ENCODE measurements around the gene MND1.
"Not testable (repeated sequence)": the region's sequence is repeated elsewhere in the genome, so short reads cannot be mapped to it uniquely, and the experiment has no call there.

Gene MND1

DNA sequence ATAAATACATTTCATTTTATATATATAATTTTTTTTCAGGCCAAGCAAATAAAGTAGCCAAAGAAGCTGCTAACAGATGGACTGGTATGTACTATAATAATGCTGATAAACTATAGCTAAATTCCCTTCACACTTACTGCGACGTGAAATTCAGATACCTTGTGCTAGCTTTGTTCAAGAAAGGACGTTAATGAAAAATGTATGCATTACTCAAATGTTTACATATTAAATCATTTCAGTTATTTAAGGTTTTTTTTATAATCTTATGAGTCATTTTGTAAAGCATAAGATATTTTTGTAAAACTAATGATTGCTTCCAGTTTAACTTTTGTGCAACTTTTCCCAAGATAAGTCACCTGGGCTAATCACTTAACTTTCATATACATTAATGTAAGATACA, 64.4 kb downstream of the MND1 start:
- Histone ChIP-seq H3K4me1 (ENCODE audit: insufficient read depth, low read length) (no peaks in the 10 kb centered on the region), H3K9me3 (ENCODE audit: insufficient read depth, low read depth, low read length) (no peaks in the 10 kb centered on the region), H3K4me3 (ENCODE audit: low read length) (no peak overlapping the region), H3K36me3 (ENCODE audit: insufficient read depth, low read depth, low read length) (peaks cover 19% of the 10 kb centered on the region; the same call in 1 of the 2 replicates), H3K27me3 (ENCODE audit: insufficient read depth, low read length) (no peaks in the 10 kb centered on the region), H3K9ac (ENCODE audit: low read depth, low read length) (no peak overlapping the region), H3K27ac (ENCODE audit: low read length) (no peak overlapping the region)

DNA sequence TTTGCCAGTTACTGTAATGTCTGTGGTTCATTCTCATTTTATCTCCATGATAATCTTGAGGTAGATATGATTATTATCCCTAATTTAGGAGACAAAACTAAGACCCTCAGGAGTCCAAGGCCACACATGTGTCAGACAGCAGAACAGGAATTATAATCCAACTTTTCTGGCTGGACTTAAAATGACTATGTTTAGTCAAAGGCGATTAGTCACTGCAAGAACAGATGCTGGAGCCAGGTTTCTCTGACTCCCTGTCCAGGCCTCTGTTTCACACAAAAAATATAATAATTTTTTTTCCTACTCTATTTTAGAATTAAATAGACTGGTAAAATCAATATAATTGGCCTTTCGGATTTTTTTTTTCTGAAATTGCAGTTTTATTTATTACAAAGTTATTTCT, 64.9 kb downstream of the MND1 start:
- Histone ChIP-seq H3K27me3 (ENCODE audit: insufficient read depth, low read length) (no peaks in the 10 kb centered on the region), H3K9ac (ENCODE audit: low read depth, low read length) (no peak overlapping the region), H3K4me1 (ENCODE audit: insufficient read depth, low read length) (no peaks in the 10 kb centered on the region), H3K9me3 (ENCODE audit: insufficient read depth, low read depth, low read length) (no peaks in the 10 kb centered on the region), H3K27ac (ENCODE audit: low read length) (no peak overlapping the region), H3K36me3 (ENCODE audit: insufficient read depth, low read depth, low read length) (peaks cover 19% of the 10 kb centered on the region; the same call in 1 of the 2 replicates), H3K4me3 (ENCODE audit: low read length) (no peak overlapping the region)

DNA sequence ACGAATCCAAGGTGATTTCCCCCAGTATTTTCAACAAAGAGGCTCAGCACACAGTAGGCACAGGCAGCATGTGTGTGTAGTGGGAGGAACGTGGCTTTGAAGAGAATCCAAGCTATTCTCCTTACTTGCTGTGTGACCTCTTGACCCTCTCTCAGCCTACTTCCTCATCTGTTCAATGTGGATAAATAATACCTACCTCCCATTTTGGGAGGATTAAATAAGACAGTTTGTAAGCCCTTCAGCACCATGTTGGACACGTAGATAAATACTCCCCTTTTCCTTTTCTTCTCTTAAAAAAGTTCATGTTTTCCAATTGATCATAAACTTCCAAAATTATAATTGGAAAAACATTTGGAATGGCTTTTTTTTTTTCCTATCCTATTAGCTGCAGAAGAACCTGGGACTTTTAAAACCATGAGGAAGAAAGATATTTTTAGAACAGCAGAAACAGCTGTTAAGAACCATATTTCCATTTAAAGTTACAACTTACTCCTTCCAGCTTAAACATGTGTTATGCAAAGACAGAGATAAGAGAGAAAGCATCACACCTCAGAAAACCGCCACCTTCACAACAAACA, 65.5 kb downstream of the MND1 start:
- H3K9me3 ChIP-seq (ENCODE audit: insufficient read depth, low read depth, low read length): no peaks in the 10 kb centered on the region
- H3K4me1 ChIP-seq (ENCODE audit: insufficient read depth, low read length): no peaks in the 10 kb centered on the region
- no peak overlapping the region for H3K27ac ChIP-seq (ENCODE audit: low read length)
- no peaks in the 10 kb centered on the region for H3K27me3 ChIP-seq (ENCODE audit: insufficient read depth, low read length)
- peaks cover 19% of the 10 kb centered on the region; the same call in 1 of the 2 replicates for H3K36me3 ChIP-seq (ENCODE audit: insufficient read depth, low read depth, low read length)
- no peak overlapping the region for H3K9ac ChIP-seq (ENCODE audit: low read depth, low read length)
- no peak overlapping the region for H3K4me3 ChIP-seq (ENCODE audit: low read length)

DNA sequence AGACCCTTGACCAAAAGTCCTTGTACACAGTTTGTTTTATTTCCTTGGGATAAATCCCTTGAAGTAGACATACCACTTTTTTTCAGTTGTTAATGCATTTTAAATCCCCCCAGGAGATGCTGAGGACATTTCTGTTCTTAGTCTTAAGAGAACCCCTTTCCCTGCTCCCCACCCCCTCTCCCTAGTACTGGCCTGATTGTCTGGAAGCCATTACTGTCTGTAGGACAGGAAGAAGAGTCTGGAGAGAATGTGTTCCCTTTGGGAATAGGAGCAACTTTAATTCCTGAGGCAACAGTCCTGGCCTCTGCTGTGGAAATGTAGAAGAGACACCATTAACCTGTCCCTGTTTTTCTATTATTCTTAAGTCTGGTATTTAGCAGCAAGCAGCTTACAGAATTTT, 69.4 kb downstream of the MND1 start:
- no peak overlapping the region for H3K4me3 ChIP-seq (ENCODE audit: low read length)
- no peaks in the 10 kb centered on the region for H3K27me3 ChIP-seq (ENCODE audit: insufficient read depth, low read length)
- H3K27ac ChIP-seq (ENCODE audit: low read length): no peak overlapping the region
- no peak overlapping the region for H3K9ac ChIP-seq (ENCODE audit: low read depth, low read length)
- H3K4me1 ChIP-seq (ENCODE audit: insufficient read depth, low read length): peaks cover 4% of the 10 kb centered on the region; the same call in 1 of the 2 replicates
- peaks cover 16% of the 10 kb centered on the region; the same call in 1 of the 2 replicates for H3K36me3 ChIP-seq (ENCODE audit: insufficient read depth, low read depth, low read length)
- H3K9me3 ChIP-seq (ENCODE audit: insufficient read depth, low read depth, low read length): no peaks in the 10 kb centered on the region

DNA sequence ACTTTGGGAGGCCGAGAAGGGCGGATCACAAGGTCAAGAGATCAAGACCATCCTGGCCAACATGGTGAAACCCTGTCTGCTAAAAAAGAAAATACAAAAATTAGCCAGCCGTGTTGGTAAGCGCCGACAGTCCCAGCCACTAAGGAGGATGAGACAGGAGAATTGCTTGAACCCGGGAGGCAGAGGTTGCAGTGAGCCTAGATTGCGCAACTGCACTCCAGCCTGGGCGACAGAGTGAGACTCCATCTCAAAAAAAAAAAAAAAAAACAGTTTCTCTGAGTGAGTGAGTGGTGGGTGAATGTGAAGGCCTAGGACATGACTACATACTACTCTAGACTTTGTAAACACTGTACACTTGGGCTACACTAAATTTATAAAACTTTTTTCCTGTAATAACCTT, 72.0 kb downstream of the MND1 start:
- H3K9ac ChIP-seq (ENCODE audit: low read depth, low read length); H3K4me1 ChIP-seq (ENCODE audit: insufficient read depth, low read length); H3K27me3 ChIP-seq (ENCODE audit: insufficient read depth, low read length); H3K4me3 ChIP-seq (ENCODE audit: low read length); H3K36me3 ChIP-seq (ENCODE audit: insufficient read depth, low read depth, low read length); H3K27ac ChIP-seq (ENCODE audit: low read length); H3K9me3 ChIP-seq (ENCODE audit: insufficient read depth, low read depth, low read length): not testable (repeated sequence)

- Histone ChIP-seq H3K9me3 (ENCODE audit: insufficient read depth, low read depth, low read length) (no peaks in the 10 kb centered on the region), H3K4me3 (ENCODE audit: low read length) (no peak overlapping the region), H3K9ac (ENCODE audit: low read depth, low read length) (no peak overlapping the region), H3K36me3 (ENCODE audit: insufficient read depth, low read depth, low read length) (no peaks in the 10 kb centered on the region), H3K4me1 (ENCODE audit: insufficient read depth, low read length) (peaks cover 9% of the 10 kb centered on the region; the same call in 1 of the 2 replicates), H3K27ac (ENCODE audit: low read length) (no peak overlapping the region), H3K27me3 (ENCODE audit: insufficient read depth, low read length) (no peaks in the 10 kb centered on the region)
Measured at GRCh38 chr4:153418121-153418520, 73.6 kb downstream of the MND1 start.

GRCh38 chr4:153418558-153418957, 74.1 kb downstream of the MND1 start:
- Histone ChIP-seq H3K27ac (ENCODE audit: low read length) (no peak overlapping the region), H3K27me3 (ENCODE audit: insufficient read depth, low read length) (no peaks in the 10 kb centered on the region), H3K4me1 (ENCODE audit: insufficient read depth, low read length) (peaks cover 9% of the 10 kb centered on the region; the same call in 1 of the 2 replicates), H3K36me3 (ENCODE audit: insufficient read depth, low read depth, low read length) (no peaks in the 10 kb centered on the region), H3K4me3 (ENCODE audit: low read length) (no peak overlapping the region), H3K9ac (ENCODE audit: low read depth, low read length) (no peak overlapping the region), H3K9me3 (ENCODE audit: insufficient read depth, low read depth, low read length) (no peaks in the 10 kb centered on the region)

DNA sequence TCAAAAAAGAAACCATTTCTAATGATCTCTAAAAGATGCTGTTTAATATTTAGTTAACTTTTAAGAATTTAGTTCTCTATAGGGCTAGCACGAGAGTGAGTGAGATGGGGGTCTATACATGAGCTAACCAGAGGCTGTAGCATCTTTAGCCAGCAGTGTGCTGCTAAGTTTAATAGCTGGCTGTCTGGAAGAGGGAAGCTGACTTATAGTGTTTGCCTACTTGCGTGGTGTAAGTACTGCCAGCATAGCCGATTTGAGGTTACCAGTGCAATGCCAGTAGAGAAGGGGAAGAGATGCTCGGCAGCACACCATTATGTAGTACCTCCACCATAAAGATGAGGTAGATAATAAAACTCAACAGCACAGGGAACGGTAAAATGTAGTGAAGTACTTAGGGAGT, 74.5 kb downstream of the MND1 start:
- Histone ChIP-seq H3K27me3 (ENCODE audit: insufficient read depth, low read length) (no peaks in the 10 kb centered on the region), H3K4me3 (ENCODE audit: low read length) (no peak overlapping the region), H3K36me3 (ENCODE audit: insufficient read depth, low read depth, low read length) (no peaks in the 10 kb centered on the region), H3K9ac (ENCODE audit: low read depth, low read length) (no peak overlapping the region), H3K9me3 (ENCODE audit: insufficient read depth, low read depth, low read length) (no peaks in the 10 kb centered on the region), H3K27ac (ENCODE audit: low read length) (no peak overlapping the region), H3K4me1 (ENCODE audit: insufficient read depth, low read length) (peaks cover 9% of the 10 kb centered on the region; the same call in 1 of the 2 replicates)

DNA sequence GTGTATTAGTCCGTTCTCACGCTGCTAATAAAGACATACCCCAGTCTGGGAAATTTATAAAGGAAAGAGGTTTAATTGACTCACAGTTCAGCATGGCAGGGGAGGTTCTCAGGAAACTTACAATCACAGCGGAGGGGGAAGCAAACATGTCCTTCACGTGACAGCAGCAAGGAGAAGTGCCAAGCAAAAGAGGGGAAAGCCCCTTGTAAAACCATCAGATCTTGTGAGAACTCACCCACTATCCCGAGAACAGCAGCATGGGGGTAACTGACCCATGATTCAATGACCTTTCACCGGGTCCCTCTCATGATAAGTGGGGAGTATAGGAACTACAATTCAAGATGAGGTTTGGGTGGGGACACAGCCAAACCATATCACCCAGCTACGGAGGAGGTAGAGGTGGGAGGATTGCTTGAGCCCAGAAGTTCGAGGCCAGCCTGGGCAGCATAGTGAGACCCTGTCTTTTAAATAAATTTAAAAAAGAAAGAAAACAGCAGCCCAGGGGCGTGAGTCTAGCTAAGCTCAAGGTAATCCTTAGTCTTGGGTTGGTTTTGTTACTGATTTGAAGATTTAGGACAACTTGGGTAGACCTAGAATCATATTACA, 75.3 kb downstream of the MND1 start:
- no peak overlapping the region for H3K4me3 ChIP-seq (ENCODE audit: low read length)
- no peaks in the 10 kb centered on the region for H3K36me3 ChIP-seq (ENCODE audit: insufficient read depth, low read depth, low read length)
- H3K4me1 ChIP-seq (ENCODE audit: insufficient read depth, low read length): peaks cover 9% of the 10 kb centered on the region; the same call in 1 of the 2 replicates
- no peaks in the 10 kb centered on the region for H3K27me3 ChIP-seq (ENCODE audit: insufficient read depth, low read length)
- no peak overlapping the region for H3K27ac ChIP-seq (ENCODE audit: low read length)
- H3K9ac ChIP-seq (ENCODE audit: low read depth, low read length): no peak overlapping the region
- H3K9me3 ChIP-seq (ENCODE audit: insufficient read depth, low read depth, low read length): no peaks in the 10 kb centered on the region

DNA sequence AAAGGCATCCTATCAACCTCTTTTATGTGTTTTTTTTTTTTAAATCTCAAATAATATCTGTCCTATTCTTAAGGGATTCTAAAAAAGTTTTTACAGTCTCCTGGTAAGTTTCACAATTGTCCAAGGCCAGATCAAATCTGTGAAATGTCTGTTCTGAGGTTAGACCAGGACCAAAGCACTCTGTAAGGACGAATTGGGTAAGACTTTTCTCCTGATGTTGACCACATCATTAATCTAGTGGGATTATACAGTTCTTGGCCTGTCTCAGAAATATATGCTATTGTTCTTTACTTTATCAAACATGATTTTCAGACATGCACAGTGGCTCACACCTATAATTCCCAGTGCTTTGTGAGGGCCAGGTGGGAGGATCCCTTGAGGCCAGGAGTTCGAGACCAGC, 75.9 kb downstream of the MND1 start:
- Histone ChIP-seq H3K4me3 (ENCODE audit: low read length) (no peak overlapping the region), H3K9me3 (ENCODE audit: insufficient read depth, low read depth, low read length) (no peaks in the 10 kb centered on the region), H3K27ac (ENCODE audit: low read length) (no peak overlapping the region), H3K9ac (ENCODE audit: low read depth, low read length) (no peak overlapping the region), H3K4me1 (ENCODE audit: insufficient read depth, low read length) (peaks cover 9% of the 10 kb centered on the region; the same call in 1 of the 2 replicates), H3K27me3 (ENCODE audit: insufficient read depth, low read length) (no peaks in the 10 kb centered on the region), H3K36me3 (ENCODE audit: insufficient read depth, low read depth, low read length) (no peaks in the 10 kb centered on the region)

GRCh38 chr4:153421941-153422340, 77.5 kb downstream of the MND1 start:
- Histone ChIP-seq H3K4me3 (ENCODE audit: low read length) (no peak overlapping the region), H3K27ac (ENCODE audit: low read length) (no peak overlapping the region), H3K36me3 (ENCODE audit: insufficient read depth, low read depth, low read length) (no peaks in the 10 kb centered on the region), H3K4me1 (ENCODE audit: insufficient read depth, low read length) (peaks cover 9% of the 10 kb centered on the region; the same call in 1 of the 2 replicates), H3K9me3 (ENCODE audit: insufficient read depth, low read depth, low read length) (no peaks in the 10 kb centered on the region), H3K27me3 (ENCODE audit: insufficient read depth, low read length) (no peaks in the 10 kb centered on the region), H3K9ac (ENCODE audit: low read depth, low read length) (no peak overlapping the region)

DNA sequence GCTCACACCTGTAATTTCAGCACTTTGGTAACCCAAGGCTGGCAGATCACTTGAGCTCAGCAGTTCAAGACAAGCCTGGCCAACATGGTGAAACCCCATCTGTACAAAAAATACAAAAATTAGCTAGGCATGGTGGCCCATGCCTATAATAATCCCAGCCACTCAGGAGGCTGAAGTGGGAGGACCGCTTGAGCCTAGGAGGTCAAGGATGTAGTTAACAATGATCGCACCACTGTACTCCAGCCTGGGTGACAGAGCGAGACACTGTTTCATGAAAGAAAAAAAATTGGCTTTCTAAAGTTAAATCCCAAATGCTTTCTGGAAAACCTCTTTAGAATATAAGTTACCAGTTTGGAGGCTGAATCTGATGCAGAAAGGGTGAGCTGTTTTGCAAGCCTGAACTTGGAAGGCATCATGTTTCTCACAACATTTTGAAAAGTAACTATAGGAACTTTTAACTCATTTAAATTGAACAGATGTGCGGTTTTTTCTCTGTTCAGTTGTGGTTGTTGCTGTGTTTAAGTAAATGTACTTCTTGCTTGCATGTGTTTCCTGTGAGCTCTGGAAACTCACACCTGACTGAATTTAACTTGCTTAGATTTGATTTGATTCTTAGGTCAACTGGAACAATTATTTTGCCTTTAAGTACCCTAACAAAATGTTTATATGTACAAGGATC, 81.9 kb downstream of the MND1 start:
- H3K4me3 ChIP-seq (ENCODE audit: low read length): no peak overlapping the region
- H3K4me1 ChIP-seq (ENCODE audit: insufficient read depth, low read length): no peaks in the 10 kb centered on the region
- no peaks in the 10 kb centered on the region for H3K27me3 ChIP-seq (ENCODE audit: insufficient read depth, low read length)
- H3K9me3 ChIP-seq (ENCODE audit: insufficient read depth, low read depth, low read length): no peaks in the 10 kb centered on the region
- H3K9ac ChIP-seq (ENCODE audit: low read depth, low read length): no peak overlapping the region
- H3K36me3 ChIP-seq (ENCODE audit: insufficient read depth, low read depth, low read length): no peaks in the 10 kb centered on the region
- no peak overlapping the region for H3K27ac ChIP-seq (ENCODE audit: low read length)

Data from iPS-20b (cell line).